ENCODE results near the gene SLC25A45.
"Not testable (repeated sequence)": the region's sequence is repeated elsewhere in the genome, so short reads cannot be mapped to it uniquely, and the experiment has no call there.

Gene SLC25A45

DNA sequence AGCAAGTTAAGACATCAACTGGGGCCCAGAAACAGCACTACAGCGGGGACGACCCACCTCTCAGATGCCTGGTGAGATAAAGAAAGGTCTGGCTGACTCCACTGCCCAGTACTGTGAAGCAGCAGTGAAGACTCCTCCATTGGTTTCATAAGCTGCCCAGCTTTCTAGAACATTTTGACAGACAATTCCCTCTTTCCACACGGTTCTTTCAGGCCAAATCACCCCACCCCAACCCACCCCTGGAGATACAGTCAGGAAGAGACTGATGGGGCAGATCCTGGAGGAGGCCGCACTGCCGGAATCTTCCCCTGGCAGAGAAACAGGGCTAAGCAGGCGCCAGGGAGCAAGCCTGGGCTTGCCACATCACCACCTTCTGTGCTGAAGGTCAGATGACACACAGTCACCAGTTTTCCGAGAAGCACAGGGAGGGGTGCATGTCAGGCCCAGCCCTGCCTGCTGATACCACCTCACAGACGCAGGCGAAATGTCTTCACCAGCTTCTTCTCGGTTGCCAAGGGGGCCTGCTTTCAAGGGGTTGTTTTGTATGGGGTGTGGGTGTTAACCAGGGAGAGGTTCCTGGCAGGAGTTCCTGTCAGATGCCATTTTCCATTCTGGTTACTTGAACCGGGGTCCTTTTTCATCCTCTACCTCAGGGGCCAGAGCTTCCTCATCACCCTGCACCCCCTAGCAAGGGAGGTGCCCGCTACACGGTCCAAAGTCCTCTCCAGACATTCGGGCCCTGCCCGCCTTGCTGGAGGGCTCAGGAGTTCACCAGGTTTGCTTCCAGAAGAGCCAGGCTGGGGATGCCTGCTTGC is 38.7 kb upstream of the SLC25A45 start:
- peak; percentile 90 for DNase-seq

DNA sequence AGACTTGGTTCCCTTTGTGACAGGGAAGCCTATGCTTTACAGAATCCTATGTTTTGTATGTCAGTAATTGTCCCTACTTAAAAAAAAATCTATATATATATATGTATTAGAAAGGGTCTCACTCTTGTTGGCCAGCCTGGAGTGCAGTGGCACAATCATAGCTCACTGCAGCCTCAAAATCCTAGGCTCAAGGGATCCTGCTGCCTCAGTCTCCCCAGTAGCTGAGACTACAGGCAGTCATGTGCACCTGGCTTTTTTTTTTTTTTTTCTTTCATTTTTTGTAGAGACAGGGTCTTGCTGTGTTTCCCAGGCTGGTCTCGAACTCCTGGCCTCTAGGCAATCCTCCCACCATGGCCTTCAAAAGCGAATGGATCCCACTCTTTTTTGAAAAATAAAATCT is 38.1 kb upstream of the SLC25A45 start:
- DNase-seq: no peak

DNA sequence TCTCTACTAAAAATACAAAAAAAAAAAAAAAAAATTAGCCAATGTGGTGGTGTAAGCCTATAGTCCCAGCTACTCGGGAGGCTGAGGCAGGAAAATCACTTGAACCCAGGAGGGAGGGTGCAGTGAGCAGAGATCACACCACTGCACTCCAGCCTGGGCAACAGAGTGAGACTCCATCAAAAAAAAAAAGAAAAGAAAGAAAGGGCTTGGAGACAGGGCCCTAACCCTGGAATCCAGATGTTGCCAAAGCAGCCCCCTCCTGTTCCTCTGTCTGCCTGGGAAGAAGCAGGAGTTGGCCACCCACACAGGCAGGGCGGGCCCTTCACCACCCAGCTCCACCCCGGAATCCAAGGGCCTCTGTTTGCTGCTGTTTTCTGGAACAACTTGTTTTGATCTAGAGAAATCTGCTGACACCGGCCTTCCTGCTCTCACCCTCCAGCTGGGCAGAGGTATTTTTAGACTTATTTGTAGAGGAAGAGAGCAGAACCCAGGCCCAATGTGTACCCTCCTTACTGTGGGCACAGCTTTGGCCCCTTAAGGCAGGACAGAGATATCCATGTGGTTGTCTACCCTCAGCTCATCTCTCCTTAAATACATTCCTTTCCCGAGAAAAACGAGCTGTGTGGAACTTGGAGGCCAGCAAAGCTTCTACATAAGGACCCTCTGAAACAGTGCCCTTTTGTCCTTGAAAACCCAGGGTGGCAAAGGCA is 37.5 kb upstream of the SLC25A45 start:
- DNase-seq: peak; percentile 56

GRCh38 chr11:65419460-65419771 is 37.0 kb upstream of the SLC25A45 start:
- peak; percentile 57 for DNase-seq

- peak; percentile 97 for DNase-seq
Observed at GRCh38 chr11:65418681-65419459, 36.4 kb upstream of the SLC25A45 start.

DNA sequence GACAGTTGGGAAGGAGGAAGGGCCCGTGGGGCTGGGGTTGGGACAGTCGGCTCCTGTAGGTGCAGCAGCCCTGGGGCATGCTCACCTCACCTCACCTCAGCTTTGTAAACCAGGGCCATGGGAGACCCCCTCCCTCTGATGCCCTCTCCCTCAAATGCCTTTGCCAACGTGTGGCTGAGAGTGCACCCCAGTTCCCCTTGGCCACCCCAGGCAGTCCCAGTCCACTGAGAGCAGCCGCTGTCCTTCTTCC is 35.9 kb upstream of the SLC25A45 start:
- peak; percentile 54 for DNase-seq

GRCh38 chr11:65417702-65418430 is 35.4 kb upstream of the SLC25A45 start:
- DNase-seq: no peak

DNA sequence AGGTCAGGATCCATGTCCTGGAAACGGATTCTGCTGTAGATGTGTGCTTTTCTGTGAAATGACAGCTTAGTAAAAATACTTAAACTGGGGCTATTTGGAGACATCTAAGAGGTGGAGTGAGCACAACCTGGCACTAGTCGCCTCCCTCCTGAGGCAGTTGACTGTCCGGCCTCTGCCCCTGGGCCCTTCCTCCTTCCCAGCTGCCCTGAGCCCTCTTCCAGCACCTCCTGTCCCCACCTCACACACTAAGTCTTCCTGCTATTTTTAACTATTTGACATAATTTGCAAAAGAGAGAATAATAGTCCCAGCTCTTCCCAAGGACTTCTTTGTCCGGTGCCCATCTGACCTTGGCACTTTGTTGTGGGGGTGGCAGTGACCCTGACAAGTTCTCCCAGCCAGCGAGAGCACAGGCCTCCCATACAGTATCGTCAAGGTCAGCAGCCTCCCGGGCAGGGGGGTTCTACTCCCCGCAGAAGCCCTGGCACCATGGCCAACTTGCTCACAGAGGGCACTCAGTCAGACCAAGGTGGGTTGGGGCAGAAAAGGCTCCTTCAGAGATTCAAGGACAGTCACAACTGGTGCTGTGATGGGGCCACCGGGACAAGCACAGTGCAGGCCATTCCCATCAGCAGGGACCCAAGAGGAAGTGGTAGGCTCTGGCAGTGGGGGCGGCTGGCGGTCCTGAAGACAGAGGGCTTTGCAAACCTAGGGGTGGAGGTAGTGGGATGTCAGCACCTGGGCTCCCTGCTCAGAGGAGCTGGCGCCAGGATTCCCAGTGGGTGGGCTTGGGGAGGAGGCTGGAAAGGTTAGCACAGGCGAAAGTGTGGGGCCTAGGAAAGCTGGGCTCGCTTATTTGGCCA is 34.6 kb upstream of the SLC25A45 start:
- DNase-seq: no peak

- peak; percentile 82 for DNase-seq
Observed at GRCh38 chr11:65416341-65416824, 33.9 kb upstream of the SLC25A45 start.

DNA sequence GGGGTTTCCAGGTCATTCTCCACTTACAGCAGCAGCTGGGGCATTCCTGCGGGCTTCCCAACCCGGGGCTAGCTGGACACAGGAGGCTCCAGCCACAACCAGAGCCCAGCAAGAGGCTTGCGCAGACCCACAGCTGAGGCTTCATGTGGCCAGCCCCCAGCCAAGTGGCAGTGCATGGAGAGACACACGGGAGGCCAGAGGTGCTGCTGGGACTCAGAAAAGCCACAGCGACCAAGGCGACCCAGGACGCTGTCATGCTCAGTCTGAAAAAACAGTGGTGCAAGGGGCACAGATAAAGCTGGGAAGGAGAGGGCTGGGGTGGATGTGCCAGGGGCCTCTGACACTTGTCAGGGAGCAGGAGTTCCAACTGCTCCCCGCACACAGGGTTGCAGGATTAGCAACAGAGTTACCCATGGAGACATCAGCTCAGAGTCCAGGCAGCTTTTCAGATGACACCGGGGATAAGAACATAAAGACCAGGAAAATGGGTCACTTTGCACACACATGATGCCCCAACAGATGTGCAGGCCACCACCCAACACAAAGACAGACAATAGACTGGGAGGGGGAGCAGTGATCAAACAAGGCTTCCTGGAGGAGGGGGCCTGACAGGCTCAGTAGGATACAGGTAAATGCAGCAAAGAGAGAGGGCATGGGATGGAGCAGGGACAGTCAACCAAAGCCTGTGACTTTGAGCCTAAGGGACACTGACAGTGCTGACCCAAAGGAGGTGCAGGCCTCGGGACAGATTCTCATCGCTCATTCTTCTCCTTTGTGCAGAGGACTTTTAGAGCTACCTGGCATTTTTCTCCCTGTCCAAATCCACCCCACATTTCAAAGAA is 33.3 kb upstream of the SLC25A45 start:
- DNase-seq: no peak

GRCh38 chr11:65414776-65415498 is 32.5 kb upstream of the SLC25A45 start:
- no peak for DNase-seq

DNA sequence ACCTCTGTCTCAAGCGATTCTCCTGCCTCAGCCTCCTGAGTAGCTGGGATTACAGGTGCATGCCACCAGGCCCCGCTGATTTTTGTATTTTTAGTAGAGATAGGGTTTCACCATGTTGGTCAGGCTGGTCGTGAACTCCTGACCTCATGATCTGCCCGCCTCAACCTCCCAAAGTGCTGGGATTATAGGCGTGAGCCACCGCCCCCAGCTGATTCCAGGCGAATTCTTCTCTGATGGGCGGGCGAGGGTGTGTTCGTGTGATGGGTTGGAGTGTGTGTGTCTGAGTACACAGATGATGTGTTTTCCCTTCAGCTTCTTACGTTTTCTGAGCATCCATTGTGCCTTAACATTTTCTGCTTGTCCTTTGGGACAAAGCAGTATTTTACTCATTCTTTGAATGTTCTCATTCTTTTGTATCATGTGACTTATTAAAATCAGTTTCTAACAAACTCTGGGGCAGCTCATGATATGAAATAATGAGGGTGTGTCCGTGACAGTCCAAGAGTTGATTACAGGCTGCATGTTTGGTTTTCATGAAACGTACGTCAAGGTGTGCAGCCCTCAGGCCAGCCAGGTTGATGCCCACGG is 30.7 kb upstream of the SLC25A45 start:
- not testable (repeated sequence) for DNase-seq

DNA sequence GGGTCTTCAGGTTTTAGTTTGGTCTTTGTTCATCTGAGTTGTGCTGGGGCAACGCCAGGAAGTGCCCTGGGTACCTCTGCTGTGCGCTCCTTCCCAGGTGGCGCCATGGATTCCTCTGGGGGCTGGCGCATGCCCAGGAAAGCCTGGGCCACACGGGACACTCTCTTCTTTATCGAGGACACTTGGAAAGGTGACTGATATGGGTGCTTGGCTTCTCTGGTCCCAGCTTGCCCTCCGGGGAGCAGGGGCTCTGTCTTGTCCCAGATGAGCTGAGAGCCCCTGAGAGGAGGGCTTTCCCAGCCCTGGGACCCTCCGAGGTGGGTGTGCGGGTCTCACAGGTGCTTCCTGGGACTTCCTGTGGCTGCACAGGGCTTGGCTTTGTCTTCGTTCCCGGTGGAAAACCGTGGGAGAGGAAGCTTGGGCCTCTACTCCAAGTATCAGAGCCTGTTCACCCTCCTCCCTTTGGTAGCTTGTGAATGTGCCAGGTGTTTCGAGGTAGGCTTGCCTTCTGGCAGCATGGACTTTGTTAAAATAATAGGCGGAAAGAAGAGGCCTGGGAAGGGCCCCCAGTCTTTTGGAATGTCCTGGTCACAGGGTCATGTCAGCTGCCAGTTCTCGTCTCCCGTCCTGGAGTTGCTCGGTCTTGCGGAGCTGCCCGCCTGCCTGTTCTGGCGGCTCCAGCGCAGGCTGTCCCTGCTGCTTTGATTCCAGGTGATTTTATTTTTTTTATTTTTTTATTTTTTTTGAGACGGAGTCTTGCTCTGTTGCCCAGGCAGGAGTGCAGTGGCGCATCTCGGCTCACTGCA is 30.0 kb upstream of the SLC25A45 start:
- DNase-seq: no peak

DNA sequence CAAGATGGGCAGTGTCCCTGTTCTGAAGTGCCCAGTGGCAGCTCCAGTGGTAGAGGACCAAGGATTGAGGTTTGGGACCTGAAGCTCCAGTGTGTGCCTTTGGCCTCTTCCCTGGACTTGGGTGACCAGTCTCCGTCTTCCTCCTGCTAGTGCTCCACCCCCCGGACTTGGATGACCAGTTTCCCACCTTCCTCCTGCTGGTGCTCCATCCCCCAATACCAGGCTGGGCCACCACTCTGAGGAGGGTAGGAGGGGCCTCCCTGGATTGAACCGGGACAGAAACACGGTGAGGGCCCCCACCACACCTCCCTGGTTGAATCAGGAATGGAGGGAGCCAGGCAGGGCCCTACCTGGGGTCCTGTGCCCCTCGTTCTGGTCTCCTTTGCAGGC is 29.2 kb upstream of the SLC25A45 start:
- DNase-seq: no peak

DNA sequence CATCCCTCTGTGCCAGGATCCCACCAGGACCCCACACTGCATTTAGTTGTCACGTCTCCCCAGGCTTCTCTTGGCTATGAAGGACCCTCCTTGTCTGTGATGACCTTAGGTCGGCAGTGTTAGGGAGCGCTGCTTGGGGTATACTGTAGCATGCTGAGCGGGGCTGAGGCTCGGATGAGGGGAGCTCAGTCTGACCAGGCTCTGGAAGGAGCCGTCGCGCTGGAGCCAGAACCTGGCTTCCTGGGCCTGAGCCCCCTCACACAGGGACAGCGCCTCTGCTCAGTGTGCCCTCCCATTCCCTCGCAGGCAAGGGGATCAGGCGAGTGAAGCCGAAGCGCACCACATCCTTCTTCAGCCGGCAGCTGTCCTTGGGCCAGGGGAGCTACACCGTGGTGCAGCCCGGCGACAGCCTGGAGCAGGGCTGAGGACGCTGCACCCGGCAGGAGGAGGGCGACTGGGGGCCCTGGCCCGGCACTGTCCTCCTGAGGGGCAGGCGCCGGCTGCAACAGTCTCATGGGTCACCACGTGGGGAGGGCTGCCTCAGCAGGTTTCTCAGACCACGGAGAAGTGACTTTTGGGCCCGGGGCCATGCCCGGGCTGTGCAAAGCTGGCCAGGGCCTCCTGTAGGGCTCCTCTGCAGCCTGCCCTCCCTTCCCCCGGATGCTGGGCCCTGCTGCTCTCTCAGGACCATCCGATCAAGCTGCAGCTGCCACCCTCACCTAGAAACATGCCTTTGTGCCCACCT is 28.7 kb upstream of the SLC25A45 start:
- no peak for DNase-seq

GRCh38 chr11:65404638-65405339 is 22.3 kb upstream of the SLC25A45 start:
- DNase-seq: no peak

GRCh38 chr11:65404210-65404609 is 21.8 kb upstream of the SLC25A45 start:
- DNase-seq: no peak

DNA sequence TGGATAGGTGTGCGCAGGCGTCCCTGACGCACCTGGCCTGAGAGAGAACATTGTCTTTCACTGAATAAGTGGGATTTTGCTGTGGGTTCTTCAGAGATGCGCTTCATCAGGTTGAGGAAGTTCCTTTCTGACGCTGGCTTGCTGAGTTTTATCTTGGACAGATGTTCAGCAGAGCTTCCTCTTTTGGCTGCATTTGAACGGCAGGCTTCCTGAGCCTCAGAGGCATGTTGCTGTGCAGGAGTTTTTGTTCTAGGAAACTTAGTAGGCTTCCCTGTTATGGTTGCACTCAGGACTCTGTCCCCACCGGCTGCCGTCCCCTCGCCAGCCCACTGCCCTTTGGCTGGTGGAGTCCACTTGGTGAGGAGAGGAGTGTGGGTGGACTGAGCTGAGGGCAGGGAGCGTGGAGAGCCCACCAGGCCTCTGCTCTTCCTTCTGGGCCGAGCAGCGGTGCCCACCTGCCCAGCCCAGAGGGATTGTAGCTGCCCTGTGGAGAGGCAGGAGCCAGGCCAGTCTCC is 21.2 kb upstream of the SLC25A45 start:
- DNase-seq: no peak
